DMS114 treated with DMSO at 0.1 percent for 48 hours (cell line): Measurements from ENCODE around the gene KLF18.
"Not testable (repeated sequence)": the region's sequence is repeated elsewhere in the genome, so short reads cannot be mapped to it uniquely, and the experiment has no call there.

Experiments
- DNase-seq: peaks from one replicate; lab custom pipeline; 2025; ENCODE audit not compliant: unreplicated experiment; lab: John Stamatoyannopoulos, UW

Gene KLF18

GRCh38 chr1:44141531-44141930 is at the start of gene KLF18:
TSS of gene KLF18 (minus strand) at chr1:44141631. CDS start at chr1:44141631, 0 bp downstream.
- no peak for DNase-seq

DNA sequence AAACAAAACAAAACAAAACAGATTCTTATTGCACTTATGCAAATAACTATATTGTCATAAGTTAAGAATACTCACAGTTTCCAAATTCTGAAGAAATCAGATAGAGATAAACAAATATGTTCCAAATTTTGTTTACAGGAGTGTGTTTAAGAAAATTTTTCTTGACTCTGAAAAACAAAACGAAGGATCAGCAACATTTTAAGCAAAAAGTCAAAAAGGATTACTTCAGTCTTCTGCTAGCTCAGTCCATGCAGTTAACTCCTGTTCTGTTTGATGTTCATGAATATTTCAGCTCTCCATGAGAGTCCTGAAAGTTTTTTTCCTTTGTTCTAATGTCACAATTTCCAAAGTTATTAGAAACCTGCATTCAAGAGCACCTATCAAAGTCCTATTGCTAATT is 33.2 kb upstream of the KLF18 start:
- DNase-seq = no peak

GRCh38 chr1:44170281-44170823 is 28.9 kb upstream of the KLF18 start:
- DNase-seq = no peak

DNA sequence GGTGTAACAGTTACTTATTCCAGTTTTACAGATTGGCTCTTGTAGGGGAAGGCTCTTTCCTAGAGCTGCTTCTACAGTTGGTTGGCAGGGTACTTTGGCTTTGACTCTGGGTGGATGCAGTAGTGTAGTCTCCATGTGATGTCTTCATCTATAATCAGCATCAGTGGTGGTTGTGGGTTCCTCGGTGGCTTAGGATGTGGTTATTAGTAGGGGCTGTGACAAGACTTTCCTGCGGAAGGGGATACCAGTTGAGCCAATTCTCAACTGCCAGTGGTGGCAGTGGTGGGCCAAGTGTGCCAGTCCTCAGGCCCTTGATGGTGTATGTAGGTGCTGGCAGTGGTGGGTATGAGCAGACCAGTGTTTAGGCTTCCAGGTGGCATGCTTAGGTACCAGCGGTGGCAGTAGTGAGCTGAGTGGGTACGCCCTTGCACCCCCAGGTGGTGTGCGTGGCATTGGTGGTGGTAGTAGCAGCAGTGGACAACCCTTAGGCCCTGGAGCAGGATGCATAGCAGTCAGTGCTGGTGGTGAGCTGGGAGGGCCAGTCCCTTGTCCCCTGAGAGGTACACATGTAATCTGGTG is 27.2 kb upstream of the KLF18 start:
- no peak for DNase-seq

GRCh38 chr1:44161546-44161945 is 20.1 kb upstream of the KLF18 start:
- no peak for DNase-seq

- no peak for DNase-seq
Measured at GRCh38 chr1:44158871-44159270, 17.4 kb upstream of the KLF18 start.

DNA sequence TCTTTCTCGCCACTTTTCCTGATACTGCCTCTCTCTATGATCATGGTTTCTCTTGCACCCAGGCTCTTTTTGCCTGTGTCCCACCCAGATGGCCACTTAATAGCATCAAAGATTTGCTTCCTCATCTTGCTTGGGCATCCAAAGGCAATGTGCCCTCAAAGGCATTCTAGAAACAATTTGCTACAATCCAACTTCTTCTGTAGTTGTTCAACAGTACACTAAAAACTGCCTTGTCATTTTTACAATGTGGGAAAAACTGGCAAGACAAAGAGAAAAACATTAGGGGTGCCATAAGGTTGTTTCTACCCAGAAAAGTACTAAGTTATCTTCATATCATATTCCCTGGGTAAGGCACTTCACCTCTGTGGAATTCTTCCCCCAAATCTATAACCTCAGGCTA is 16.5 kb upstream of the KLF18 start:
- DNase-seq = no peak

- DNase-seq = no peak
Measured at GRCh38 chr1:44154049-44154448, 12.6 kb upstream of the KLF18 start.

GRCh38 chr1:44152692-44153091 is 11.3 kb upstream of the KLF18 start:
- DNase-seq = no peak

- no peak for DNase-seq
Measured at GRCh38 chr1:44151808-44152207, 10.4 kb upstream of the KLF18 start.

GRCh38 chr1:44151332-44151731 is 9.9 kb upstream of the KLF18 start:
- DNase-seq = no peak

GRCh38 chr1:44147582-44147981 is 6.2 kb upstream of the KLF18 start:
- no peak for DNase-seq

DNA sequence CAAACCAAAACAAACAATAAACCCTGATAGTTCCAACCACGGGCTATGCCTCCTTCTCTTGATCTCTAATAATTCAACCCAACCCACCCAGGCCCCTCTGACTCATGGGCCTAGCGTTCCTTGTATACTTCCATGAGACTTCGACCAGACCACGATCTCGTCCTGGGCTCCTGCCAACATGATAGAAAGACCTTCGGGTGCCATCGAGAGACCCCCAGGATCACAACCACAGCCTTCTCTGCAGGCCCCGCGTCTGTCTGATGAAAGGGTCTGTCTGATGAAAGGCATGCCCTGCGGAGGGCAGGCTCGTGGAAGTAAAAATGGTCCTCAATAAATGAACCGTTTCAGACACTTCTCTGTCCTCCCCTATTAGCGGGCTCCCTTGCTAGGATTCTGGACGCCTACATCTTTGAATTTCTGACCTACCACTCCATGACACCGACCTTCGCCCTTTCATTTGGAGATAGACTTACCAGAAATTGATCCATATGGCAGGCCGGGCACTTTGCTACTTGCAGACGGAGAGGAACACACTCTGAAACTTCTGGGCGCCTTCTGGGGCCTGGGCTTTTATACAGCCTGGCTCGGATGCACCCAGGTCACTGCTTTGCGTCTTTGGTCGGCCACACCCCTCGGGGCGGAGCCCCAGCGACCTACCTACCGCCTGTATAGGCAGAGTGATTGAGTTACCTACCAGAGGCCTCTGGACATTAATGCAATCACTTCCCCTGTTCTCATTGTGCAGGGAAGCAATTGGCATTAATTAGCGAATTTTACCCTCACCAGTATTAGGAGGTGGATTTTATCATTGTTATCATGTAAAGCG is 5.3 kb upstream of the KLF18 start:
- DNase-seq = no peak

- DNase-seq = no peak
Measured at GRCh38 chr1:44144962-44145756, 3.7 kb upstream of the KLF18 start.

DNA sequence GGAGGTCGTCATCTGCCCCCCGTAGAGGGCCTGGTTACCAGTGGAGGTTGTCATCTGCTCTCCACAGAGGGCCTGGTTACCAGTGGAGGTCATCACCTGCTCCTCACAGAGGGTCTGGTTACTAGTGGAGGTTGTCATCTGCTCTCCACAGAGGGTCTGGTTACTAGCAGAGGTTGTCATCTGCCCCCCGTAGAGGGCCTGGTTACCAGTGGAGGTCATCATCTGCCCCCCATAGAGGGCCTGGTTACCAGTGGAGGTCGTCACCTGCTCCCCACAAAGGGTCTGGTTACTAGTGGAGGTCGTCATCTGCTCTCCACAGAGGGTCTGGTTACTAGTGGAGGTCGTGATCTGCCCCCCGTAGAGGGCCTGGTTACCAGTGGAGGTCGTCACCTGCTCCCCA is 1.9 kb downstream of the KLF18 start:
- not testable (repeated sequence) for DNase-seq

DNA sequence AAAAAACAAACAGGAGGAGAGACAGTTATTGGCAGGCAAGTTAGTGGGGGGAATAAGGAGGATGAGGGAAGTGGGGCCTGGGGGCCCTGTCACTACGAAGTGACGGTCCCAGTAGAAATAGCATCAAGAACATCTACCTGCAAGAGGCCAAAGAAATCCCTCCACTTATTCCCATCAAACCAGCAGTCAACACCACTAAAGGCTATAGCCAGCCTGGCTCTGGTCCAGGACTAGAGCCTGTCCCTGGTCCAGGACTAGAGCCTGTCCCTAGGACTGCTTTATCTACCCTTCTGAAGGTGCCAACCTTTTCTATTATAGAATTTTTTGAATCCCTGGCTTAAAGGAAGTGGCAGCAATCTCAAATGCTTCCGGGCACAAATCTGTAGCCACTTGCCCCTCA is 3.2 kb downstream of the KLF18 start:
- no peak for DNase-seq

DNA sequence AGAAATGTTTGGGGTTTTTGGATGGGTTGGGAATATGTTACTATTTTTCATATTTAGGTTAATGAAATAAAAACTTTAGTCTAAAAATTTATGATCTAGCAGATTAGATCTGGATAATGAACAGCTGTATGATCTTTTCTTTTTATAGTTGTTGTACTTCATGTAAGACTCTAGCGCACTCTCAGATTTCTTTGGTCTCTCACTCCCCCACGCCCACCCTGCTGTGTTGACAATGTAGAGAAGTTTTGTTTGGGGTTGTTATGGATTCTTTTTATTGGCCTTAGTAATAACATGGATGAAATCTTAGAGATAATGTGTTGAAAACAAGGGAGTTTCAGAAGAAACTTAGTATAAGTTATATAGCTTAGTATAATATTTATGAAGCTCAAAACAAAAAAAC is 5.5 kb downstream of the KLF18 start:
- DNase-seq = no peak

GRCh38 chr1:44134071-44134920 is 7.1 kb downstream of the KLF18 start:
- DNase-seq = no peak

- DNase-seq = no peak
Measured at GRCh38 chr1:44131411-44131810, 10.0 kb downstream of the KLF18 start.

DNA sequence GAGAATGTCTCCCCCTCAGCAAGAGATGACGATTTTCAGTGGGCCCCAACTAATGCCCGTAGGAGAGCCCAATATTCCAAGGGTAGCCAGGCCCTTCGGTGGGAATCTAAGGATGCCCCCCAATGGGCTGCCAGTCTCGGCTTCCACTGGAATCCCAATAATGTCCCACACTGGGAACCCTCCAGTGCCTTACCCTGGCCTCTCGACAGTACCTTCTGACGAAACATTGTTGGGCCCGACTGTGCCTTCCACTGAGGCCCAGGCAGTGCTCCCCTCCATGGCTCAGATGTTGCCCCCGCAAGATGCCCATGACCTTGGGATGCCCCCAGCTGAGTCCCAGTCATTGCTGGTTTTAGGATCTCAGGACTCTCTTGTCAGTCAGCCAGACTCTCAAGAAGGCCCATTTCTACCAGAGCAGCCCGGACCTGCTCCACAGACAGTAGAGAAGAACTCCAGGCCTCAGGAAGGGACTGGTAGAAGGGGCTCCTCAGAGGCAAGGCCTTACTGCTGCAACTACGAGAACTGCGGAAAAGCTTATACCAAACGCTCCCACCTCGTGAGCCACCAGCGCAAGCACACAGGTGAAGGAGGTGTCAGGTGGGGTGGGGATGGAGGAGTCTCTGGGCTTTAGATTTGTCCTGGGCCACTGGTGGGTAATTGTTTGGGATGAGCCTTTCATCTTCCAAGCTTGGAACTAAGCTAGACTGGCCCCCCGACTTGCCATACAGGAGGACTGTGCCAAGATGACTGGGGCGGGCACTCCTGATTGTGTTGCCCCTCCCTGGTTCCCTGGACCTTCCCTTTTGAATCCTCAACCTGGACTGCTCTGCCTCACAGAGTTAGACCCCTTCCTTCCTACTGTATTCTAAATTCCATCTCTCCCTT is 11.6 kb downstream of the KLF18 start:
- no peak for DNase-seq
